ENCODE data around the gene GRSF1. TPM values are rescaled to one million over a fixed set of nuclear protein-coding genes. Genes with fewer than 3 reads are reported as not detected.

Gene GRSF1
- total RNA-seq, 1 experiment from 2014 or later, result 108 TPM

GRCh38 chr4:70829492-70829891 is 10.2 kb downstream of the GRSF1 start:
- H3K9me3 ChIP-seq (ENCODE audit: control insufficient read depth, low read depth, low read length), result no peaks in the 10 kb centered on the region
- no peak overlapping the region for H3K9ac ChIP-seq (ENCODE audit: extremely low read depth, insufficient read length, low read length)
- H3K4ac ChIP-seq (ENCODE audit: low read depth, low read length), result no peak overlapping the region
- H4K91ac ChIP-seq (ENCODE audit: insufficient read length, low read depth, low read length), result no peak overlapping the region
- no peak overlapping the region for H3K56ac ChIP-seq (ENCODE audit: insufficient read length, low read depth, low read length)
- no peak overlapping the region for H3K27ac Mint-ChIP-seq
- no peak overlapping the region for H2BK15ac ChIP-seq (ENCODE audit: low read depth, low read length)
- no peaks in the 10 kb centered on the region for H3K4me1 ChIP-seq (ENCODE audit: insufficient read depth, low read length)
- H3K79me1 ChIP-seq (ENCODE audit: insufficient read depth, low read depth, low read length, poor library complexity, severe bottlenecking), result no peaks in the 10 kb centered on the region
- no peaks in the 10 kb centered on the region for H3K9me3 Mint-ChIP-seq
- H3K4me2 ChIP-seq (ENCODE audit: insufficient read depth, insufficient read length, low read length), result no peak overlapping the region
- no peak overlapping the region for H3K18ac ChIP-seq (ENCODE audit: insufficient read length, low read depth, low read length)
- no peak overlapping the region for H3K27ac ChIP-seq (ENCODE audit: insufficient read length, low read depth, low read length)
- no peak overlapping the region for H3K23ac ChIP-seq (ENCODE audit: insufficient read length, low read depth, low read length)
- no peak overlapping the region for H4K8ac ChIP-seq (replicated peaks; ENCODE audit: insufficient read length, low read depth, low read length)
- no peaks in the 10 kb centered on the region for H3K27me3 ChIP-seq (ENCODE audit: insufficient read depth, low read length)
- no peak overlapping the region for H2BK120ac ChIP-seq (ENCODE audit: low read depth, low read length, poor library complexity, severe bottlenecking)
- no peak overlapping the region for H2AFZ ChIP-seq (ENCODE audit: low read length)
- DNase-seq, result no peak
- peaks cover 49 to 83% (median 81%) of the 10 kb centered on the region in 3 experiments for H3K36me3 Mint-ChIP-seq (ENCODE audit: insufficient read depth in 1 of 3, low read depth in 3 of 3)
- H2BK12ac ChIP-seq (ENCODE audit: insufficient read length, low read depth, low read length), result no peak overlapping the region
- no peaks in the 10 kb centered on the region for H3K4me1 Mint-ChIP-seq
- no peaks in the 10 kb centered on the region for H3K79me2 ChIP-seq (ENCODE audit: insufficient read depth, low read length)
- no peak overlapping the region for H3K4me3 Mint-ChIP-seq
- TF ChIP-seq CTCF (conservative IDR thresholded peaks at IDR 0.05), result no peak
- no peak overlapping the region for H2BK5ac ChIP-seq (ENCODE audit: insufficient read length, low read length)
- no CpG with 5 or more reads among the region's 1 CpG for WGBS (ENCODE audit: extremely low coverage, insufficient read length, low lambda C conversion rate)
- H3K14ac ChIP-seq (ENCODE audit: insufficient read depth, low read length), result no peak overlapping the region
- no peak overlapping the region for H4K5ac ChIP-seq (ENCODE audit: insufficient read length, low read depth, low read length)
- no peak overlapping the region for H2AK5ac ChIP-seq (ENCODE audit: insufficient read length, low read length)
- H3K23me2 ChIP-seq (ENCODE audit: insufficient read length, low read depth, low read length, poor library complexity, severe bottlenecking), result no peaks in the 10 kb centered on the region
- no peaks in the 10 kb centered on the region for H3K27me3 Mint-ChIP-seq (ENCODE audit: low read depth)
- no peak overlapping the region for H3T11ph ChIP-seq (ENCODE audit: low read length)
- no peak overlapping the region for H2BK20ac ChIP-seq (ENCODE audit: low read depth, low read length, poor library complexity, severe bottlenecking)
- H4K20me1 ChIP-seq (ENCODE audit: control insufficient read depth, insufficient read depth, insufficient read length), result no peaks in the 10 kb centered on the region
